ENCODE results near the gene GALT.

DNA sequence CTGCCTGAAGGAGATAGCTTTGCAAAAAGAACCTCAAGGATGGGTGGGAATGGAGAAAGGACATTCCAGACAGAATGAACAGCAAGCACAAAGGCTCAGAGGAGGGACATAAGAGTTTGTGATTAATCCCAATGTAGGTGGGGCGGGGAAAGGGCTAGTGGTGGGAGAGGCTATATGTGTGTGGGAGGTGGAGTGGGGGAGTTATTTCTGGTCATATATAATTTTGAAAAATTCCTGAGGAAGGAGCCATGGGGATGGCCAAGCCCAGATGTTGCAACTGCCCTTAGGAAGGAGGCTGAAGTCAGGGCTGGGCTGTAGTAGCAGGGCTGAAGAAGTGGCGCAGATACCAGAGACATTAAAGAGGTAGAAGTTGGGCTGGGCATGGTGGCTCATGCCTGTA, 29.4 kb downstream of the GALT start:
- TF ChIP-seq, protein P1, sequence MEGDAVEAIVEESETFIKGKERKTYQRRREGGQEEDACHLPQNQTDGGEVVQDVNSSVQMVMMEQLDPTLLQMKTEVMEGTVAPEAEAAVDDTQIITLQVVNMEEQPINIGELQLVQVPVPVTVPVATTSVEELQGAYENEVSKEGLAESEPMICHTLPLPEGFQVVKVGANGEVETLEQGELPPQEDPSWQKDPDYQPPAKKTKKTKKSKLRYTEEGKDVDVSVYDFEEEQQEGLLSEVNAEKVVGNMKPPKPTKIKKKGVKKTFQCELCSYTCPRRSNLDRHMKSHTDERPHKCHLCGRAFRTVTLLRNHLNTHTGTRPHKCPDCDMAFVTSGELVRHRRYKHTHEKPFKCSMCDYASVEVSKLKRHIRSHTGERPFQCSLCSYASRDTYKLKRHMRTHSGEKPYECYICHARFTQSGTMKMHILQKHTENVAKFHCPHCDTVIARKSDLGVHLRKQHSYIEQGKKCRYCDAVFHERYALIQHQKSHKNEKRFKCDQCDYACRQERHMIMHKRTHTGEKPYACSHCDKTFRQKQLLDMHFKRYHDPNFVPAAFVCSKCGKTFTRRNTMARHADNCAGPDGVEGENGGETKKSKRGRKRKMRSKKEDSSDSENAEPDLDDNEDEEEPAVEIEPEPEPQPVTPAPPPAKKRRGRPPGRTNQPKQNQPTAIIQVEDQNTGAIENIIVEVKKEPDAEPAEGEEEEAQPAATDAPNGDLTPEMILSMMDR (IDR thresholded peaks at IDR 0.05; ENCODE audit: low read length): no peak
- TF ChIP-seq EZH2 (optimal IDR thresholded peaks at IDR 0.05; ENCODE audit: low read depth, low read length) (no peak), EZH2phosphoT487 (IDR thresholded peaks at IDR 0.05; ENCODE audit: low read length) (no peak)
